HG03103 (cell line): ENCODE measurements around the gene KRTAP19-7.

Source experiments
- ATAC-seq: cut with Tn5 transposase; IDR thresholded peaks from one replicate; pipeline ENCODE4 v1.9.1; 2021; ENCODE audit warnings: low read depth; ENCODE audit not compliant: unreplicated experiment

The KRTAP19-7 gene, protein sequence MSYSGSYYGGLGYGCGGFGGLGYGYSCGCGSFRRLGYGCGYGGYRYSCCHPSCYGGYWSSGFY

DNA sequence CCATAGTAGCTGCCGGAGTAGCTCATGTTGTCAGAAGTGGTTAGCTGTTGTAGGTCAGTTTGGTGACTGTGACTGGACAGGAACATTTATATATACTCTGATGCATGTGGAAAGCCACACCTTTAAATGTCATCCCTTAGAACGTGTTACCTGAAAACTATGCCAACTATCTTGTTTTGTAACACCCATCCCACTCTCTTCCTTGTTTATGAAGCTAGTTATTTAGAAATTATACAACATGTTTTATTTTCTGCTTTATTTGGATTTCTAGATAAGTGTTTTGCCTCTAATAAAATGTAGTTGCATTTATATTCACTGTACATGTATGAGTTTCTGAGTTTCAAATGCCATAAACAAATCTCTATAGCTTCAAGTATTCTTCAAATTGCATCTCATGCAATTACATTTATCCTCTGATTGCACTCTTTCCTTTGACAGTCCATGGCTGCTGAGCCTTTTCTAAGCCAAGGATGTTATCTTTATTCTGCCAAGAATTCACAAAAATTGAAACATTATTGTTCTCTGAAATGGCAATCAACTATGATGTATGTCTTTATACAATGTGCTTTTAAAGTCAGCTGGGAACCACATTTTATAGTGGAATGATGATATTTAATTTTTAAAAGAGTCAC is at the start of gene KRTAP19-7:
Gene KRTAP19-7 (minus strand): TSS at position 51 of the 632 bp plus-strand sequence. CDS start 25 bp downstream, at position 26.
- ATAC-seq, result no peak

DNA sequence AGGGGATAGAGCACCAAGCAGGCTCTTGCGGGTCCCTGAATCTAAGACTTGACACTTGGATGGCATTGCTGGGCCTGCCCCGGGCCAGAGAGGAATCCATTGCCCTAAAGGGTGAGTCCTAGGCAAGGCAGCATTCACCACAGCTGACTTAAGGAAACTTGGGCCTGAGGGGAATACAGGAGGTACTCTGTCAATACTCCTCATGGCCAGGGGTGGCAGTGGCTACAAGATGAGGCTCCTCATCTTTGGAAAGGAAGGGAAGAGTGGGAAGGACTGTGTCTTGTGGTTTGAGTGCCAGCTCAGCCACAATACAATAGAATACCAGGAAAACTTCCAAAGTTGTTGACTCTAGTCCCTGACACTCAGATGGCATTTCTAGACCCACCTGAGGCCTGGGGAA is 44.9 kb upstream of the KRTAP19-7 start:
- no peak for ATAC-seq

DNA sequence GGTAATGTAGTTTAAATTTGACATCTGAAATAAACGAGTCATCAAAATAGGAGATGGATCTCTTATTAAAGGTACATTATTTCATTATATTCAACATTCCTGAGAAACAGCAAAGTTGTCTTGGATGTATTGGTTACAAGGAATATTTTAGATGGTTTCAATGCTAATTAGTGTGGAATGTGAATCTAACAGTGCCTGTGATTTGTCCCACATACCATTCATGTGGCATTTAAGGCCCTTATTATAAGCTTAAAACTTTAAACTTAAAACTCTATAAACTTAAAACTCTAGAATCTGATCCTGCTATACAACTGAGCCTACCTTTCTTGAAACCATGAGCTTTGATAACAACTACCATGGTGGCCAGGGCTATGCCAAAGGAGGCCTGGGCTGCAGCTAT is 39.7 kb upstream of the KRTAP19-7 start, which contains the start of gene KRTAP22-1:
Gene KRTAP22-1 (plus strand): TSS at position 301 of the 400 bp plus-strand sequence.
- no peak for ATAC-seq

DNA sequence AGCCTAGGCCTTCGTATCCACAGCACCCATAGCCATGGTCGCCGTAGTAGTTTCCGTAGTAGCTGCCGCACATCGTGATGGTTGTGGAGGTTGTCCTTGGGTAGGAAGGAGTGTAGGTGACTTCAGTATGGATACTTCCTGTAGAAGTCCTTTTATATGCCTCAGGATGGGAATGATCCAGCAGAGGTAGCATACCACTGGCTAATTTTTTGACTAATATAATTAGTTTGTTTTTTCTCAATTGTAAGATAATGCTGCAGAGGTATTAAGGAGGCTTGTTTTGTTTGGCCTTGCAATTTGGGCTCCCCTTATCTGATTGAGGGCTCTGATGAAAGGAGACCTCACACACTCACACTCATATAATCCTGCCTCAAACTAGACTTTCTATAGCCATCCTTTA is 37.7 kb upstream of the KRTAP19-7 start, which contains the start of gene KRTAP6-2:
Gene KRTAP6-2 (minus strand): TSS at position 101 of the 400 bp plus-strand sequence. CDS start 28 bp downstream, at position 73.
- no peak for ATAC-seq

DNA sequence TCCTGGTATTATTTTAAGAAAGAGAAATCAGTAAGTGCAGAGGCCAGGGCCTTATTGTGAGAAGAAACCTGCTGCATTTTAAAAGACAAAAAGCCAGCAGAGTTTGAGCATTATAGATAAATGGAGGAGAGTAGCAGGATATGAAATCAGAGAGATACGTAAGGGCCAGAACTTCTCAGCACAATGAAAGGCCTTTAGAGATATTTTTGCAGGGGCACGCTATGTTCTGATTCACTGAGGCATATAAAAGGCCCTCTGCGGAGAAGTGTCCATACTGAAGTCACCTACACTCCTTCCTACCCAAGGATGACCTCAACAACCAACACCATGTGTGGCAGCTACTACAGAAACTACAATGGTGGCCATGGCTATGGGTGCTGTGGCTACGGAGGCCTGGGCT is 31.0 kb upstream of the KRTAP19-7 start, which contains the start of gene KRTAP6-3:
Gene KRTAP6-3 (plus strand): TSS at position 301 of the 400 bp plus-strand sequence. CDS start 6 bp downstream, at position 307.
- ATAC-seq, result no peak

DNA sequence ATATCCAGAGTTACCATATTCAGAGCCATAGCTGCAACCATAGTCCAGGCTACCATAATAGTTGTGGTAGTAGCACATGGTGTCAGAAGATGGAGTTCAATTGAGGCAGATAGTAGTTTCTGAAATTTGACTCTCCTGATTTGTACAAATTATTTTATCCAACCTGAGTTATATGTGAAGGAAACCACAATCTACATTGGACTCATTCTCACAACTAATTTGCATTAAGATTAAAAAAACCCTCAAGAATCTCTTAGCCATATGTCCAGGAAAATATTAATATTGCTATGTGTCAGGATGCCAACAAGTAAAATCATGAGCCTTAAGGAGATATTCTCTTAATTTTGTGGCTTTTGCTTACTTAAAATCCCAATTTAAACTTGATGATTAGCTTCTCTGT is 29.2 kb upstream of the KRTAP19-7 start, which contains the start of gene KRTAP22-2:
Gene KRTAP22-2 (minus strand): TSS at position 101 of the 400 bp plus-strand sequence.
- ATAC-seq, result no peak

DNA sequence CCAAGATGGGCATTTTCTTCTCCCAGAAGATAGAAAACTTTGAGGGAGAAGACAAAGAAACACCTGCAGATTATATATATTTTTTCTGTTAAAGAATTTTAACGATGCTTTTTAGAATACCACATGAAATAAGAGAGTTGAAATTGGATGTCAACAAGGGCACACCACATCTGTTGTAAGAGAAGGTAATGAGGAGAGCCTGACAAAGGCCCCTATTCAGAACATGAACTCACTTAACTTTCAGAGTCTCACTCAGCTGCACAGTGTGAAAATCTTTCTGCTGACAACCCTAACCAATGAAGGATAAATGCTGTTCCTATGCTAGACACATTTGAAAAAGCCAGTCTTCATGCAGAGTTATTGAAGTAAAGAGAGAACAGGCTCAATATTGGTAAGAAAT is 21.8 kb upstream of the KRTAP19-7 start:
- ATAC-seq, result no peak

DNA sequence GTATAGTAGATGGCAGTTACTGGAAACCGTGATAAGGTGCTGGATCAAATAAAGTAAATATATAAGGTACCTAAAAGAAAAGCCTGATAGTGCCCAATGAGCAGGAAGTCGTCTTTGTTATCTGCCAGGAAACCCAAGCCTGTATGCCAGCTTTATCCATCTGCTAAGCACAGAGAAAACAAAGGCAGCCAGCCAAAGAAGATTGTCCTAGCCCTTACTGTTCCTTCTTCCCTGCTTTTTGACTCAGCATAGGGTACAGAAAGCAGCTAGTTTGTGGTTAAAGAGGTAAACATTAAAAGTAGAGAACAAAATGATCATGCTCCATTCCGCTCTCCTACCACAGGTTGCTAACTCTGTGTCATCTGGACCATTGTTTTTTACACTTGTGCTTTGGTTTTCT is 19.0 kb upstream of the KRTAP19-7 start:
- no peak for ATAC-seq

DNA sequence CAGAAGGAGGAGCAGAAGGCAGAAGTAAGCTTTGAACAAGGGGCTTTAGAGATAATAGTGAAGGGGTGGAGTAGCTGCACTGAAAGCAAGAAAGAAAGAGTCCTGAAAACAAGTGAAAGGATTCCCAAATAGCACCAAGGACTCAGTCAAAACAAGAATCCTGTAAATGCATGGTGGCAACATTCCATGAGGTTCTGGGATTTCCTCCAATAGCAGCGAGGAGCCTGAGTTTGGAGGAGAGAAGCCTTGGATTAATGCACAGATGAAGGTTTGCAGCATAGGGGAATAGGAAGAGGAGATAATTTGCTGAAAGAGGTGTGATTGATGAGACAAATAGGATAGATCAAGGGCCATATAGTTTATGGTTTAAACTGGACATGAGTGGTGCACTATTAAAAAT is 18.2 kb upstream of the KRTAP19-7 start:
- ATAC-seq, result no peak

DNA sequence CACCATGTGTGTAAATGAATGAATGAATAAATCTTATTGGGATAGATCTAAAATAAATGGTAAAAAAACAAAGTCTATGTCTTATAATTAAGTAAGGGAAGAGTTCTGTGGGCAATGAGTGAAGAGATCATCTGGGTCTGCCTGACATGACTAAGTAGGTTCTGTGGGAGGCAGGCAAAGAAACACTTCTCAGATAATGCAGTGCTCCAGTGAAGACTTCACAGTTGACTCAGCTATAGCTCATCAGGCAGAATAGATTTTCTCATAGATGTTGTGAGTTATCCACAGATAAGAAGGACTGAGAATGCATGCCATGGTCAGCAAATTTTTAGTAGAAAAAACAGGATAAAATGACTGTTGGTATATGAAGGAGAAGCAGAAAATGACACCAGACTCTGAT is 16.7 kb upstream of the KRTAP19-7 start:
- ATAC-seq, result no peak

DNA sequence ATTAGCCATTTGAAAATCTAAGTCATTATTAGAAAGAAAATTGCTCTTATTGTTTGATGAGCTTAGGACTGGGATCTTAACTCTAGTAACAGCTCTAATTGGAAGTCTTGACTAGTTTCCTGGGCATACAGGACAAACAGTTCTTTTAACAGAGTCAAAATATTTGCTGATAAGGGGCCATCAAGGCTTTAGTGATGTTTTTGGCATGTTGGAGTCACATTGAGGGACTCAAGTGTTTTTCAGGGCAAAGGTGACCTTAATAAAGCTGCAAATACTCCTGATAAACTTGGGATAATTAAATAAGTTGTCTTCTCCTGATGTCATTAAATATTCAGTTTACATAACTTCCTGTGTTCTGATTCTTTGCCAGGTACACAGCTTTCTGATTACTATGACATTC is 6.5 kb upstream of the KRTAP19-7 start:
- no peak for ATAC-seq

DNA sequence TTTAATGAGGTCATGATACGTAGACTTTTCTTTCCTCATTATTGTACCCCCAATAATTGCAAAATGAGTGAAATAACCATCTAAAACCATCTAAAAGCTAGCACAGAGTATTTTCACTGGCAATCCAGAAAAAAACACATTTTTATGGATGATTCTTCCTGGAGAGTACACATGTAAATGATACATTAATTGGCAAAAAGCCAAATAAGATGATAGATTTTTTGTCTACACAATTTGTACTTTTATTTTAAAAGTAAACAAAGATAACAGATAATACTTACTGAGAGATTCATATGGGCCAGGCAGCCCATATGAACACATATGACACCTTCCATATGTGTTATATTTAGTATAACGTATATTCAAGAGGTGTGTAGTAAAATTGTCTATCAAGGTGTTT is 2.5 kb upstream of the KRTAP19-7 start:
- ATAC-seq, result no peak

DNA sequence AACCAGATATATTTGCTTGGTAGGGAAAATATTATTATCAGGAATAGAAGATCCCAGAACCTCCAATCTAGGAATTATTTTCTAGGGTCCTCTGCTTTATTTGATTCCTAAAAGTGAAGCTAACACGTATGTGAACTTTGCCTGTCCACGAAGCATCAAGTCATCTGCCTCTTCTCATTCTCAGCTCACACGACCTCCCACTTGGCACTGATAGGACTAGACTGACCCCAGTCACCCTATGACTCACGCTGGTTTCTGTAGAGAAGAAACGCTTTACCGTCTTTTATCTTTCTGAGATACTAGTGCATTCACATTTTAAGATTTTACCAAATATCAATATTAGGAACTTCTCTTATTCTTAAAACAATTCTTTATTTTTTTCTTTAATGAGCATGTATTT is 2.0 kb upstream of the KRTAP19-7 start:
- ATAC-seq, result no peak

DNA sequence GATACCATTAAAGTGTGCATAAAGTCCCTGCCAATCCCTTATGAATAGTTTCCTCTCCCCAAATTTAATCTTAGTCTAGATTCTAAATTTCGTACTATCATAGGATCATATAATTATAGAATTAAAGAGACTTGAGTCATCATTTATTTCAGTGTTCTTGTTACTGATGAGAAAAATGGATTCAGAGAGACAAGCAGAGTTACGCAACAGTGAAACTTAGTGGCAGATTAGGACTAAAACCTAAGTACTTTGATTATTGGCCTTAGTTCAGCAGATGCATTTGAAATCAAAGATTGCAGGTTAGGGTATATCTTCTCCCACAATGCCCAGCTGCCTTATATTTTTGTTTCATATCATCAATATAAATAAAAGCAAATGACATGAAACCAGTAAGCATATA is 843 bp upstream of the KRTAP19-7 start:
- no peak for ATAC-seq

DNA sequence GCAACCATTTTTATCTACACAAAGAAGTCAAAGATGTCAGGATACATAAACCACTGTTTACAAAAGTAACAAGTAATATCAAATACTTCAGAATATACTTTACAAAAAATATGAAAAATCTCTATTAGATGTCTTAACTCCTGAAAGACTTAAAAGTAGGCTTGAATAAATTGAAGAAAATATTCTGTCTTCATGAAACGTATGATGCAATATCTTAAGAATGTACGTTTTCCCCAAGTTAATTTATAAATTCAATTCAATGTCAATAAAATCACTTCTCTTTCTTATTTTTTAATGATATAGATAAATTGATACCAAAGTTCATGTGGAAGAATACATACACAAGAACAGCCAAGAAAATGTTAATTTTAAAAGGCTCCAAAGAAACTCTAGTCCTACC is 6.0 kb downstream of the KRTAP19-7 start:
- ATAC-seq, result no peak

DNA sequence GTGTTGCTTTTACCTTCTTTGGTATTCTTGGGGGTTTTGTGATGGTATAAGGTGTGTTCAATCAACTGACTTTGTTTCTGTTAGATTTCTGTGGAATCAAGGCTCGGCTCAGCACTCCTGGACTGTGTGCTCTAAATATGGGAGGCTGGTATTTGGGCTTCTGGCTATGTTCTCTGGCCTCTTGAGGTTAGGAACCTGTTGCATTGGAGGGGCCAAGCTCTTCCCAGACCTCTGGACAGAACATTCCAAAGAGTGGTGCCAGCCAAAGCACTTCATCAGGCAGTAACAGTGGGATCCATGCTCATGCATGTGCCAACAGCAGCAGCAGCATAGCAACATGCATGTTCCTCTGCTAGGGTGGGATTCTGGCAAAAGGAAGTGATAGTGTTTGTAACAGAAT is 8.3 kb downstream of the KRTAP19-7 start:
- no peak for ATAC-seq

DNA sequence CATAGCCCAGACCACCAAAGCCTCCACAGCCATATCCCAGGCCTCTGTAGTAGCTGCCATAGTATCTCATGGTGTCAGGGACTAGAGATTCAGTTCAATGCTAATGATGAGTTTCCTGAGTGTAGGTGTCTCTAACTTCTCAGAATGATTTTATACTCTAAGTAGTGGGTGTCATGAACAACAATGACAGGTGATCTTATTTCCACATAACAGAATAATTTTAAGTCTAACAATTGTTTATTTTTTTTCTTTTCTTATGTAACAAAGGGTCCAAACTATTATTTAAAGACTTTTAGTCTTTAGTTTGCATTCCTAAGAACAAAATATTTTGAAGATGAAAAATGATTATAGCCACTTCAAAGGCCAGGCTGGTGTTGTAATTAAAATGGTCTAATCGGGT is 19.4 kb downstream of the KRTAP19-7 start, which contains the start of gene KRTAP19-6:
Gene KRTAP19-6 (minus strand): TSS at position 101 of the 400 bp plus-strand sequence. CDS start 31 bp downstream, at position 70.
- ATAC-seq, result no peak

DNA sequence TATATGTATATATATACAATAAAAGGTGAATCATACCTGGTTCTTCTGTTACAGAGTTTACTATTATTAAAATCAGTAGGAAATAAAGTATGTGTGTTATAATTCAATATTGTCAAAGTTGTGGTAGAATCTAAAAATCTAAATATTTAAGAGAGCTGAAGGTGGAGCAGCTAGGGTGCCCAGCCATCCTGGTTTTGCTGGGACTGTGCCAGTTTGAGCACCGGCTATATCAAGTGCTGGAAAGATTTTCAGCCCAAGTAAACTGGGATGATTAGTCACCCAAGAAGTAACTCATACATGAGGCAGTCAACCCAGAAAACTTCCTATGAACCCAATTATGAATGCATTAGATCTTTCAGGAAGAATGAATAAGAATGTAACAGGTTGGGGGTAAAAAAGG is 42.2 kb downstream of the KRTAP19-7 start:
- no peak for ATAC-seq

DNA sequence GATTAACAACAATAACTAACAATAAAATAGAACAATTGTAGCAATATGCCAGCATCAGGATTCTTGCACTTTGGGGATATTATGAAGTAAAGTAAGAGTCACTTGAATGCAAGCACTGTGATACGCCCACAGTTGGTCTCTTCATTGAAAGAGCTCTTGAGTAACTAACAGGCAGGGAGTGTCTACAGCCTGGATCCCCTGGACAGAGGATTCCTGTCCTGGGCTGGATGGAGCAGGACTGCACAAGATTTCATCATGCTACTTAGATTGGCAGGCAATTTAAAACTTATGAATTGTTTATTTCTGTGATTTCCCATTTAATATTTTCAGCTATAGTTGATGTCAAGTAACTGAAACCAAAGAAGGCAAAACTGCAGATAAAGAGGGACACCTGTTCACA is 45.4 kb downstream of the KRTAP19-7 start:
- ATAC-seq, result no peak
